Body of pancreas (tissue), 4 donors: ENCODE results near the gene AKAP6. TPM values are rescaled to one million over a fixed set of nuclear protein-coding genes. Genes with fewer than 3 reads are reported as not detected.

Experiments used
- ATAC-seq: fragments of 150-250 bp; one replicate; pipeline ENCODE4 v1.9.1; 2016
- DNase-seq, 4 donors: peaks; one replicate each; pipeline ENCODE4 v3.0.0-alpha.2; 2019
- H3K27ac ChIP-seq, 4 donors: fragments of 200-600 bp; sonication (generic); 1 replicate in 3 of 4; 2 replicates in 1 of 4; pipeline versions ENCODE4 v1.5.1 to v1.6.1; 2016 to 2019; ENCODE audit warnings: mild to moderate bottlenecking in 1 of 4, mixed read lengths in 1 of 4, moderate library complexity in 1 of 4
- H3K27me3 ChIP-seq, 2 donors: fragments of 200-600 bp; sonication (generic); one replicate each; pipeline ENCODE4 v1.6.0; 2016; ENCODE audit warnings: mild to moderate bottlenecking in 1 of 2
- H3K36me3 ChIP-seq, 2 donors: fragments of 200-600 bp; sonication (generic); replicated peaks in 1 of 2; 2 replicates each; pipeline ENCODE4 v1.5.1; 2016; ENCODE audit warnings: low read depth in 2 of 2; ENCODE audit not compliant: insufficient read depth in 1 of 2
- H3K4me1 ChIP-seq: fragments of 200-600 bp; sonication (generic); one replicate; pipeline ENCODE4 v1.6.0; 2016
- H3K4me3 ChIP-seq, 2 donors: fragments of 200-600 bp; sonication (generic); 1 replicate in 1 of 2; 2 replicates in 1 of 2; pipeline ENCODE4 v1.5.1; 2016 to 2019
- H3K9me3 ChIP-seq, 3 donors: fragments of 200-600 bp; sonication (generic); 1 replicate in 2 of 3; 2 replicates in 1 of 3; pipeline ENCODE4 v1.5.1; 2016
- POLR2A ChIP-seq, 3 donors: fragments of 450-650 bp; IDR thresholded peaks; one replicate each; pipeline ENCODE4 v1.6.1; 2016; ENCODE audit warnings: antibody characterized with exemption in 3 of 3, mild to moderate bottlenecking in 2 of 3
- WGBS, 2 donors: methylation state at CpG; one replicate each; pipeline ENCODE4 v1.1.5; 2017; 5-methylcytosine and 5-hydroxymethylcytosine counted together
- intact Hi-C: fragments of 100-400 bp; cut with DNase I; formaldehyde crosslinking; loops from one replicate; pipeline ENCODE4 v1.15.1; 2023
- total RNA-seq, 2 donors: library from RNA; depleted of rRNA; stranded (reverse); fragments of >200 nt; gene quantifications; one replicate each; pipeline ENCODE4 v1.1.0, GENCODE V29; 2016
- TF ChIP-seq, protein P1 (sequence below), 7 experiments: fragments of 450-650 bp in 4 of 7; fragments of 200-600 bp in 3 of 7; sonication (generic) in 3 of 7; IDR thresholded peaks; one replicate each; pipeline ENCODE4 v1.5.1; 2016 to 2019; ENCODE audit warnings: antibody characterized with exemption in 7 of 7

The AKAP6 gene
- total RNA-seq, 2 donors from 2014 or later: 2.0 to 2.9 TPM

DNA sequence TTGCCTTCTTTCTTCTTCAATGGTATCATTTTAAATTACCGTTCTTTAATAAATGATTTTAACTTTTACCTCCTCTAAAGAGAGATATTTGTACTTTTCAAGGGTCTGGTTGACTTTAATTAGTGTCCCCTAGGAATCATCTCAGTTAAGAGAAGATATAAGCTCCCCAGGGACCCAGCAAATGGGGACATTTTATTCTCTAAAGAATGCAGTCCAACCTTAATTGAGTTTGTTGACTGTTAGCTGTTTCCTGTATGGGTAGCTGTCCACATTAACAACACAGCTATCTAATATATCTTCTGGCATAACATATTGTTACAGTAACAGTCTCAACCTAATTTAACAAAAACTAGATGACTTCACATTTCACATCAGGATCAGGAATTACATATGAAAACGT is 368.0 kb downstream of the AKAP6 start:
- ATAC-seq: no peak
- Histone ChIP-seq H3K9me3 (no peaks in the 10 kb centered on the region), H3K36me3 (no peaks in the 10 kb centered on the region), H3K4me3 (no peak overlapping the region), H3K4me1 (no peaks in the 10 kb centered on the region), H3K27ac (no peak overlapping the region), H3K27me3 (no peaks in the 10 kb centered on the region)
- DNase-seq: no peak
- 68 to 71% methylated on average over 2 of the region's 2 CpGs for WGBS, 2 donors
- TF ChIP-seq, protein P1, sequence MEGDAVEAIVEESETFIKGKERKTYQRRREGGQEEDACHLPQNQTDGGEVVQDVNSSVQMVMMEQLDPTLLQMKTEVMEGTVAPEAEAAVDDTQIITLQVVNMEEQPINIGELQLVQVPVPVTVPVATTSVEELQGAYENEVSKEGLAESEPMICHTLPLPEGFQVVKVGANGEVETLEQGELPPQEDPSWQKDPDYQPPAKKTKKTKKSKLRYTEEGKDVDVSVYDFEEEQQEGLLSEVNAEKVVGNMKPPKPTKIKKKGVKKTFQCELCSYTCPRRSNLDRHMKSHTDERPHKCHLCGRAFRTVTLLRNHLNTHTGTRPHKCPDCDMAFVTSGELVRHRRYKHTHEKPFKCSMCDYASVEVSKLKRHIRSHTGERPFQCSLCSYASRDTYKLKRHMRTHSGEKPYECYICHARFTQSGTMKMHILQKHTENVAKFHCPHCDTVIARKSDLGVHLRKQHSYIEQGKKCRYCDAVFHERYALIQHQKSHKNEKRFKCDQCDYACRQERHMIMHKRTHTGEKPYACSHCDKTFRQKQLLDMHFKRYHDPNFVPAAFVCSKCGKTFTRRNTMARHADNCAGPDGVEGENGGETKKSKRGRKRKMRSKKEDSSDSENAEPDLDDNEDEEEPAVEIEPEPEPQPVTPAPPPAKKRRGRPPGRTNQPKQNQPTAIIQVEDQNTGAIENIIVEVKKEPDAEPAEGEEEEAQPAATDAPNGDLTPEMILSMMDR (IDR thresholded peaks at IDR 0.05): no peak
- TF ChIP-seq POLR2A (IDR thresholded peaks at IDR 0.05): no peak
- intact Hi-C loops: no loop called here

DNA sequence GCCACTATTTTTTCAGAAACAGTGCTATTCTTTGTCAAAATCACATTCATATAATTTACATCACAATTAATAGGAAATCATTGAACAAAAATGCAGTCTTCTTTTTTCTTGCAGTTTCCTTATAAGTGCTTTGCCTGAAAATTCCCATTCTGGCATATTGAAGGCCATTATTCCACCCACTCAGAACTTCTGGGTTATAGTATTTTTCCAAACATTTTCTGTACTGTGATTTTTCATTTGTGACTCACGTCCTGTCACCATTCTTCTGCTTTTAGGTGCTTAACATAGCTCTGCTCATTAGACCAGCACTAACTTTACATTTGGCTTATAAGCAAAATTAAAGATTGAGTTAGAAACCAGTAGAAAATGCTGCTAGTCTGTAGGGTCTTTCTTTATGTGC is 368.6 kb downstream of the AKAP6 start:
- intact Hi-C loops: no loop called here
- DNase-seq: no peak
- H3K4me1 ChIP-seq: peaks cover 2% of the 10 kb centered on the region
- 73 to 74% methylated on average over 1 of the region's 1 CpG for WGBS, 2 donors
- H3K27ac ChIP-seq: no peak overlapping the region
- H3K4me3 ChIP-seq: no peak overlapping the region
- TF ChIP-seq, protein P1 (IDR thresholded peaks at IDR 0.05): no peak
- no peak for TF ChIP-seq POLR2A (IDR thresholded peaks at IDR 0.05)
- no peak for ATAC-seq
- H3K36me3 ChIP-seq: no peaks in the 10 kb centered on the region
- no peaks in the 10 kb centered on the region for H3K27me3 ChIP-seq
- no peaks in the 10 kb centered on the region for H3K9me3 ChIP-seq

DNA sequence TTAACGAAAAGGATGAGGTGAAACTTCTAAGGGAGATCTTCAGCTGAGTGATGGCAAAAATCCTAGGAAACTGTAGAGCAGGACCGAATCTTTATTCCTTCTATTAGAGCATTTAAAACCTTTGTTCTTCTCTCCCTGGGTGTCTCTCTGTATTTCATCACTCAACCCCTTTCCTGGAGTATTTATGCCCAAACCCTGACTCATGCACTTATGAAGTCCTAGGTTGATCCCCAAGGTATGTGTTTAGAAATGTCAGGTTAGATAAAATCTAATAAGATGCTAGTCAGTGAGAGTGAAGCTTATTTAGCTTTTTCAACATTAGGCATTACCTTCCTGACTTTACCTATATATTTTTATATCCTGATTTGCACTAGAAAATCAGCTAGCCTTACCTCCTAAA is 369.7 kb downstream of the AKAP6 start:
- Histone ChIP-seq H3K9me3 (no peaks in the 10 kb centered on the region), H3K27me3 (no peaks in the 10 kb centered on the region), H3K36me3 (no peaks in the 10 kb centered on the region), H3K4me1 (peaks cover 7% of the 10 kb centered on the region), H3K27ac (no peak overlapping the region), H3K4me3 (no peak overlapping the region)
- no peak for DNase-seq
- TF ChIP-seq, protein P1 (IDR thresholded peaks at IDR 0.05): no peak
- TF ChIP-seq POLR2A (IDR thresholded peaks at IDR 0.05): no peak
- intact Hi-C loops: no loop called here
- WGBS, 2 donors: 80 to 81% methylated on average over 2 of the region's 2 CpGs
- ATAC-seq: no peak

DNA sequence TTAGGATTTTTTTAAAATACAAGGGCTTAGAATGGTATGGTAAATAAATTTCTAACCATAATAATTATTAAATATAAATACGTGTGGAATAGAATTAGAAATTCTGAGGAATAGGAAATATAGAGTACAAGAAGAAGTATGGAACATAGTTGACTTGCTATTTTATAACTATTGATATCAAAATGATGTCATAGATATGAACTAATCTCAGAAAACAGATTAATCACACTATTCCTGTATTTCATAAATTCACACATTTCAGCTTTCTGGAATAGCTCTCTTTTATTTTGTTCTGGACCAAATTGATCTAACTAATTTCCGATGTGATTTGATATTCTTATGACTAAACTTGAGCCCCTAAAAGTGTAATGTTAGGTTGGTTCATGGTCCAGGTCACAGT is 372.4 kb downstream of the AKAP6 start:
- intact Hi-C loops: loop anchor here (10.0 kb wide), 1 partner anchor 1093 kb away; no protein-coding TSS in a partner anchor
- WGBS, 2 donors: 87 to 93% methylated on average over 2 of the region's 2 CpGs
- no peak for TF ChIP-seq POLR2A (IDR thresholded peaks at IDR 0.05)
- TF ChIP-seq, protein P1 (IDR thresholded peaks at IDR 0.05): no peak
- no peaks in the 10 kb centered on the region for H3K36me3 ChIP-seq
- DNase-seq (no peak), ATAC-seq (no peak)
- H3K4me1 ChIP-seq: peaks cover 7% of the 10 kb centered on the region
- no peak overlapping the region for H3K27ac ChIP-seq
- no peaks in the 10 kb centered on the region for H3K9me3 ChIP-seq
- H3K4me3 ChIP-seq: no peak overlapping the region
- no peaks in the 10 kb centered on the region for H3K27me3 ChIP-seq

DNA sequence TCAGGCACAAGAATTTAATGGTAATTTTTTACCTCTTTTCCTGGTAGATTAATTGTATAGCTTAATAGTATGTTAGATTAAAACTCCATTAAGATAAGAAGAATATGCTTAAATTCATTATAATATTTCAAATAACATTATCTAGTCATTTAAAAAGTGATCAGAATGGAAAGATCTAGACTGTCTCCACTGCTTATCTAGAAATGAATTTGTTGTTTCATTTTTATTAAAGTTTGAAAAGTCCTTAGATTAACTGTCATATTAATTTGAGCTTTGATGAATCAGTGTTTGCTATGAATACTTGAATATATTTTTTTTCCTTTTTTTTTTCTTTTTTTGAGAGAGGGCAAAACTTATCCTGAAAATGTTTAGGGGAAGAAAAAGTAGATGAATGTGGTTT is 373.0 kb downstream of the AKAP6 start:
- no peak overlapping the region for H3K27ac ChIP-seq
- ATAC-seq: no peak

More for the DNA sequence above, 373.0 kb downstream of the AKAP6 start:
- Histone ChIP-seq H3K36me3 (no peaks in the 10 kb centered on the region), H3K4me1 (peaks cover 7% of the 10 kb centered on the region), H3K9me3 (no peaks in the 10 kb centered on the region), H3K4me3 (no peak overlapping the region), H3K27me3 (no peaks in the 10 kb centered on the region)
- DNase-seq: no peak
- no peak for TF ChIP-seq POLR2A (IDR thresholded peaks at IDR 0.05)
- TF ChIP-seq, protein P1 (IDR thresholded peaks at IDR 0.05): no peak
- intact Hi-C loops: loop anchor here (10.0 kb wide), 1 partner anchor 1093 kb away; no protein-coding TSS in a partner anchor
